Measurements from ENCODE around the gene TCERG1L. TPM values are rescaled to one million over a fixed set of nuclear protein-coding genes. Genes with fewer than 3 reads are reported as not detected.
A peak's percentile ranks its signal among the peaks of the same experiment; 100 is the strongest.

The TCERG1L gene
- total RNA-seq, 4 donors from 2014 or later, result 0.41 TPM; not detected in 3

GRCh38 chr10:131135716-131136115 is 175.8 kb downstream of the TCERG1L start:
- TF ChIP-seq CTCF (IDR thresholded peaks at IDR 0.05), result no peak
- no peak for TF ChIP-seq POLR2A (IDR thresholded peaks at IDR 0.05)
- no peak overlapping the region for H3K27ac ChIP-seq
- DNase-seq, result no peak
- no peaks in the 10 kb centered on the region for H3K4me1 ChIP-seq
- intact Hi-C loops (cut with DNase I; ENCODE audit: low total_unique reads), result no loop called here
- H3K4me3 ChIP-seq, result no peak overlapping the region
- H3K36me3 ChIP-seq, result no peaks in the 10 kb centered on the region
- H3K9me3 ChIP-seq, result no peaks in the 10 kb centered on the region
- H3K27me3 ChIP-seq, result no peaks in the 10 kb centered on the region

GRCh38 chr10:131134651-131135050 is 176.9 kb downstream of the TCERG1L start:
- intact Hi-C loops (cut with DNase I; ENCODE audit: low total_unique reads), result no loop called here
- H3K4me3 ChIP-seq, result no peak overlapping the region
- H3K27me3 ChIP-seq, result no peaks in the 10 kb centered on the region
- H3K36me3 ChIP-seq, result no peaks in the 10 kb centered on the region
- H3K9me3 ChIP-seq, result no peaks in the 10 kb centered on the region
- TF ChIP-seq CTCF (IDR thresholded peaks at IDR 0.05) (no peak), POLR2A (IDR thresholded peaks at IDR 0.05) (no peak)
- H3K27ac ChIP-seq, result no peak overlapping the region
- H3K4me1 ChIP-seq, result no peaks in the 10 kb centered on the region
- DNase-seq, result no peak

GRCh38 chr10:131134001-131134576 is 177.4 kb downstream of the TCERG1L start:
- no peak overlapping the region for H3K27ac ChIP-seq
- DNase-seq, result no peak
- TF ChIP-seq POLR2A (IDR thresholded peaks at IDR 0.05) (no peak), CTCF (IDR thresholded peaks at IDR 0.05) (no peak)
- no peaks in the 10 kb centered on the region for H3K4me1 ChIP-seq
- no peaks in the 10 kb centered on the region for H3K36me3 ChIP-seq
- no peaks in the 10 kb centered on the region for H3K27me3 ChIP-seq
- H3K9me3 ChIP-seq, result no peaks in the 10 kb centered on the region
- H3K4me3 ChIP-seq, result no peak overlapping the region
- intact Hi-C loops (cut with DNase I; ENCODE audit: low total_unique reads), result no loop called here

- TF ChIP-seq POLR2A (IDR thresholded peaks at IDR 0.05), result no peak
- no peak for TF ChIP-seq CTCF (IDR thresholded peaks at IDR 0.05)
- Histone ChIP-seq H3K27me3 (no peaks in the 10 kb centered on the region), H3K9me3 (no peaks in the 10 kb centered on the region), H3K4me3 (no peak overlapping the region), H3K36me3 (no peaks in the 10 kb centered on the region), H3K4me1 (no peaks in the 10 kb centered on the region), H3K27ac (no peak overlapping the region)
- intact Hi-C loops (cut with DNase I; ENCODE audit: low total_unique reads), result no loop called here
- no peak for DNase-seq
Observed at GRCh38 chr10:131132681-131133080, 178.8 kb downstream of the TCERG1L start.

- H3K27ac ChIP-seq, result no peak overlapping the region
- H3K9me3 ChIP-seq, result no peaks in the 10 kb centered on the region
- H3K4me3 ChIP-seq, result no peak overlapping the region
- H3K4me1 ChIP-seq, result no peaks in the 10 kb centered on the region
- peak in 1 of 2 donors; percentile 27 for DNase-seq
- H3K27me3 ChIP-seq, result no peaks in the 10 kb centered on the region
- H3K36me3 ChIP-seq, result no peaks in the 10 kb centered on the region
- intact Hi-C loops (cut with DNase I; ENCODE audit: low total_unique reads), result no loop called here
- TF ChIP-seq CTCF (IDR thresholded peaks at IDR 0.05) (no peak), POLR2A (IDR thresholded peaks at IDR 0.05) (no peak)
Observed at GRCh38 chr10:131131726-131132591, 179.6 kb downstream of the TCERG1L start.
